Measurements from ENCODE around the gene NXT2.

DNA sequence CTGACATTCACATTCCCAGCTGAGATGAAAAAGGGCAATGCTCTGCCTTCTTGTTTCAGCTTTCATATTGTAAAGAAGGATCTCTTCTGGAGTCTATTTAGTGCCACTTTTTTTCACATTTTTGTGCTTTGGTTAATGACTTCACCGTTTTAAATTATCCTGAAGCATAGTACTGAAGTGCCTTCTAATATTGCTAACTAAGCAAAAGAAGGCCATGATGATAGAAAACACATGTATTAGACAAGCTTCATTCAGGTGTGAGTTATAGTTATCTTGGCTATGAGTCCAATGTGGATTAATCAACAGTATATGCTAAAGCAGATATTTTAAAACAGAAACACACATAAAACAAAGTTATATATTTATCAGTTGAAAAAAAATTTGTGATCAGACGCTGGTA is 40.4 kb downstream of the NXT2 start:
- TF ChIP-seq POLR2A (IDR thresholded peaks at IDR 0.05) (no peak), POLR2AphosphoS5 (IDR thresholded peaks at IDR 0.05) (no peak)
- TF ChIP-seq, protein P1, sequence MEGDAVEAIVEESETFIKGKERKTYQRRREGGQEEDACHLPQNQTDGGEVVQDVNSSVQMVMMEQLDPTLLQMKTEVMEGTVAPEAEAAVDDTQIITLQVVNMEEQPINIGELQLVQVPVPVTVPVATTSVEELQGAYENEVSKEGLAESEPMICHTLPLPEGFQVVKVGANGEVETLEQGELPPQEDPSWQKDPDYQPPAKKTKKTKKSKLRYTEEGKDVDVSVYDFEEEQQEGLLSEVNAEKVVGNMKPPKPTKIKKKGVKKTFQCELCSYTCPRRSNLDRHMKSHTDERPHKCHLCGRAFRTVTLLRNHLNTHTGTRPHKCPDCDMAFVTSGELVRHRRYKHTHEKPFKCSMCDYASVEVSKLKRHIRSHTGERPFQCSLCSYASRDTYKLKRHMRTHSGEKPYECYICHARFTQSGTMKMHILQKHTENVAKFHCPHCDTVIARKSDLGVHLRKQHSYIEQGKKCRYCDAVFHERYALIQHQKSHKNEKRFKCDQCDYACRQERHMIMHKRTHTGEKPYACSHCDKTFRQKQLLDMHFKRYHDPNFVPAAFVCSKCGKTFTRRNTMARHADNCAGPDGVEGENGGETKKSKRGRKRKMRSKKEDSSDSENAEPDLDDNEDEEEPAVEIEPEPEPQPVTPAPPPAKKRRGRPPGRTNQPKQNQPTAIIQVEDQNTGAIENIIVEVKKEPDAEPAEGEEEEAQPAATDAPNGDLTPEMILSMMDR (IDR thresholded peaks at IDR 0.05), result no peak

Measured in stomach (tissue), 4 donors.